A673 (cell line): Measurements from ENCODE around the gene F11.

ENCODE experiments used
- CTCF ChIP-seq: fragments of 300-800, 200-600 bp; sonication (generic); conservative IDR thresholded peaks from 2 replicates; pipeline ENCODE4 v1.5.1; 2017; ENCODE audit warnings: low read depth, mild to moderate bottlenecking, antibody characterized with exemption, low read length, moderate library complexity, mixed read lengths
- EZH2 ChIP-seq: fragments of 200-600 bp; sonication (generic); IDR thresholded peaks from 2 replicates; pipeline ENCODE4 v1.6.1; 2017; ENCODE audit warnings: borderline replicate concordance, low read depth, mild to moderate bottlenecking, mixed read lengths, antibody characterized with exemption, low read length; ENCODE audit not compliant: poor library complexity, severe bottlenecking

DNA sequence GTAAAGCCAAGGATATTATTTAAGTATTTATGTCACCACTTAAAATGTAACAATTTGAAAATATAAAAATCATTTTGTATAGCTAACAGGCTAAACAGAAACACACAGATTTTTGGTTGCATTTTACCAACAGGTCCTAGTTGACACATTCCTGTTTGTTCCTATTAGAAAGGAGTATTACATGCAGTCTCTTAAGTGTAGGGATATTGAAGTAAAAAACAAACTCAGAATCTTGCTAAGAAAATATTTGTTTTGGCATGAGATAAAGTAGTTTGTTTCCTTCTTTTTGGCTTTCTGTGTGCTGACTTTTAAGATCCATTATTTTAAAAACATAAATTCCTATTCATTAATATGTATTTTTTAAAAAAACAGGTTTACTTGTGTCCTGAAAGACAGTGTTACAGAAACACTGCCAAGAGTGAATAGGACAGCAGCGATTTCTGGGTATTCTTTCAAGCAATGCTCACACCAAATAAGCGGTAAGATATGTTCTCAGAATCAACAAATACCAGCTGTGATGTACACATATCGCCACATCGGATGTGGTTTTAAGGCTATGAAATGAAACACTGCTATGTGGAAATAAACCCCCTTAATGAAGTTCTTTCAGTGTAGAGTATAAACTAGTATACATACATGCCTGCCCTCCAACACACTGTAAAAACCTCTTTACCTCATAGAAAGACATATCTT, 6.9 kb downstream of the F11 start:
- TF ChIP-seq CTCF (no peak), EZH2 (no peak)
